GM18520 (cell line): ENCODE measurements around the gene DCANP1.
A peak's percentile ranks its signal among the peaks of the same experiment; 100 is the strongest.

Experiments used
- ATAC-seq: cut with Tn5 transposase; IDR thresholded peaks from one replicate; pipeline ENCODE4 v1.9.1; 2021; ENCODE audit not compliant: unreplicated experiment

The DCANP1 gene

DNA sequence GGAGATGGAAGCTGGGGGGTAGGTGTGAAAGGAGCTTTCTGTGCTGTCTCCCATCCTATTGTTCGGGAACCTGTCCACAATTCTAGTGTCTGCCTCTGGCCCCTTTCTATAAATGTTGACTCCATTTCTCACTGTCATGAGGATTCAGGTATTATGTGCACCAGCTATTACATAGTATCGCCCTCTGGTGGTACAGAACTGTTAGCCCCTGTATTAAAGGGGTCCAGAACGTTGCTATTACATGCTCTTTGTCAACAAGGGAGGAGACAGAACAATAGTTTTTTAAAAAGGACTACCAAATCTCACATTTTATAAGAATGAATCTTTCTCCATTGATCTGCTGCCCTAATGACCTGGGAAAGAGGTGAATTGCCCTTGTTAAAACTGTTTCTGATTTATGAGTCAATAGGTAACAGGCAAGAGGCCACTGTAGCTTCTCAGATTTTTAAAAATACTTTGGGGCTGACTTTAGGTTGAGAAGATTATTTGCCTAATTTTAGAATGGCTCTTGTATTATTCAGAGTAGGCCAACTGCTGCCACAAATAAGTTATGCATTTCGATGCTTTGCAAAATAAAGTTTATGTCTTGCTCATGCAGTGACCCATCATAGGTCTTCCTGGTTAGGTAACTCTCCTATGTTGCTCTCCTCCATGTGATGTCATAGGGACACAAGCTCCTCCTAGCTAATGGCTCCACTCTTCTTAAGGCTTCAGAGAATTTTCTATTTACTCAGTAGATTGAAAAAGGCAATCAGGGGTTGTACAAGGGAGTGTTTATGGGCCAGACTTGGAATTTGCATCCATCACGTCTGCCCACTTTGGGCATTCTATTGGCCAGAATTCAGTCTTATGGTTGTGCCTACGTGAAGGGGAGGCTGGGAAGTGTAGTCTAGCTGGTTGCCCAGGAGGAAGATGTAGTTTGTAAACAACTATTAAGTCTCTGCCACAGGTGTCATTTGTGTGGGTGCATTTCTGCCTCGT is 20.8 kb downstream of the DCANP1 start:
- ATAC-seq = no peak

DNA sequence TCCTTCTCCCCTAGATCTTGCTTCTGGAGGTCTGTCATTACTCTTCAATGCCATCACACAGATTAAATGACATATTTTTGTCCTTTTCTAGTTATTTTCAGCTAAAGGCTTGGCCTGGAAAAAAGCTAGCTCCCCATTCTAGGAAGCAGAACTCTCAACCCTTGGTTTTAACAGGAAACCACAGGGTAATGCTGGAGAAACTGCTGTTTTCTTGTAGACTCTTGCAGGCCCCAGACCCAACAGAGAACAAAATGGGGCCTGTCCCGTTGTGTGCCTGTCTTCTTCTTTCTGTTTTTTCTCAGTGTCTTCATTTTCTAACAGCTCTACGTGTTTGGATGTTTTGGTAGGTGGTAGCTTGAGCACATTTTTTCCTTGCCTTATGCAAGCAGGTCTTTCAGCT is 21.5 kb downstream of the DCANP1 start:
- ATAC-seq = no peak

DNA sequence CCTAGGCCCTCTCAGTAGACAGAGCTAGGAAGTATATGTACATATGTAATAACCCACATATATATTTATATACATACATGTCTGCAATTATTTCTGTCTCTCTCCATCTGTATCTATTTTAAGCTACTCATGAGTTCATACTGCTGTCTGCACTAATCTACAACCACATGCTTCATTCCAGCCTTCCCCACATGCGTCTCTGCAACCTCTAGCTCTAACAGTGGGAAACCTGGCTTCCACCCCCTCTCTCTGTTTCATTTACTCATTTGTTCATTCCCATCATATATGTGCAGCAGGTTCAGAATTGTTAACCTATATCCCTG is 23.3 kb downstream of the DCANP1 start:
- no peak for ATAC-seq

DNA sequence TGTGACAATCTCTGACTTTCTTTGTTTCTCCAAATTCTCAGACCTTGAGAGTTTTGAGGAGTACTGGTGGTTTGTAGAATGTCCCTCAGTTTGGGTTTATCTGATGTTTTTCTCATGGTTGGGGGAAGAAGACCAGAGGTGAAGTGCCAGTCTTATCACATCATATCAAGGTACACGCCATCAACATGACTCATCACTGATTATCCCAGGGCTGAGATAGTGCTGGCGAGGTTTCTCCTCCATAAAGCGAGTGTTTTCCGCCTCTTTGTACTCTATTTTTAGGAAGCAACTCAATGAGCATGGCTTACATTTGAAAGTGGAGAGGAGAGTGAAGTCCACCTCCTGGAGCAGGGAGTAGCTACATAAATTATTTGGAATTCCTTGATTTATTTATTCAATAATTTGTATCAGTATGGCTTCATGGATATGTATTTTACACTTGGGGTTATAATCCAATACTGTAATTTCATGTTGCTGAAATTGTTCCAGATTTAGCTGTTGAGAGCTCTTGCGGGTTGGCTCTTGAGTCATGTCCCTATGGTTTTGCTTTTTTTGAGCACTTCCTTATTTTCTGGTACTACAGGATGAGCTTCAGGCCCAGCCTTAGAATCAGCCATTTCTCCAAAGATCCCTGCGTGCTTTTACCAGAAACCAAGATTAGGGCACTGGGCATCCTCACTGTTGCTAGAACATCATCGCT is 23.9 kb downstream of the DCANP1 start:
- ATAC-seq = no peak

DNA sequence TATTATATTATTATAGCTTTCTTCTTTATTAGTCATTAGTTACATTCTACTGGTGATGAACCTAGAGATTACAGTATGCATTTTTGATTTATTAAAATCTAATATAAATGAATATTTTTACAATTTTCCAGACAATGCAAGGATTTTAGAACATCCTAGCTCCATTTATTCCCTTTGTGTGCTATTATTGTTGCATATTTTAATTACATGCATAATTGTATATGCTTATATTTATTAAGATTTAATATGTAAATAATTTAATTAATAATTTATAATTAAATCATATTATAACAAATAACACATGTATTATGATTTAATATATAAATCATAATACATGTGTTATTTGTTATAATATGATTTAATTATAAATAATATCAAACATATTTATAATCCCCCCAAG is 24.7 kb downstream of the DCANP1 start:
- ATAC-seq = no peak

DNA sequence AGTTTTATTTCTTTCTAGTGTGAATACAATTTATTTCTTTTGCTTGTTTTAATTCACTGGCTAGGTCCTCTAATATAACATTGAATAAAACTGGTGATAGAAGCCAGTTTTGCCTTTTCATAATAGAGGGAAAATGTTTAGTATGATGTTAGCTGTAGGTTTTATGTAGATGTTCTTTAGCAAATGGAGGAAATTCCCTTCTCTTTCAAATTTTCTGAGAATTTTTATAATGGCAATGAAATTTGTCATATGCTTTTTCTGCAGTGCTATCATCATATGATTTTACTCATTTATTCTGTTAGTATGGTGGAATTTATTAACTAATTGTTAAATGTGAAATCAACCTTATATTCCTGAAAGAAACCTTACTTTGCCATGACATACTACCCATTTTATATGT is 30.1 kb downstream of the DCANP1 start:
- ATAC-seq = no peak

DNA sequence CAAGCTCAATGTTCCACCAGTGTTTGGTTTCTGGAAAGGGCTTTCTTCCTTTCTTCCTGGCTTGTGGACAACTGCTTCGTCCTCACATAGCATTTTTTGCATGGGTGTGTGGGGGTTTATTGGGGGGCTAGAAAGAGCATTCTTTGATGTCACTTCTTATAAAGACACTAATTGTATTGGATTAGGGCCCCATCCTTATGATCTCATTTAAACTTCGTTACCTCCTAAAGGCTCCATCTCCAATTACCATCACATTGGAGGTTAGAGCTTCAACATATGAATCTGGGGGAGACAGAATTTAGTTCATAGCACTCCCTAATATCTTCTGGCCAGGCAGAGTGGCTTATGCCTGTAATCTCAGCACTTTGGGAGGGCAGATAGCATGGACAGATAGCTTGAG is 42.1 kb downstream of the DCANP1 start:
- ATAC-seq = no peak

DNA sequence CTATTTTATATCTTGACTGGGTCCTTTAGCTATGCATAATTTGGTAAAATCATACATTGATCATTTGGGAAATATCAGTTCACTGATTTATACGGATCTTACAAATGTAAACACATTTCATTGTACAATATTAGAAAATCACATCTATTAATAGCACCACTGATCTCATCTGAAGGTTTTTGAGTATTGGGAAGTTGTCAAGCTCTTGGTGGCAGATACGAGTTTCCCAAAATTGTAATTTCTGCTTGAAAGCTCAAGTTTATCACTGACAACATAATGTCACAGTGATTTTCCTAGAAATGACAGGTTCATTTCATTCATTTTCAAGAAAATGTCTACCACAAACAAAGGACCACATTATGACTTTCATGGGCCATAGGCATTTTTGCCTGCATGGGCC is 45.1 kb downstream of the DCANP1 start:
- ATAC-seq = no peak

DNA sequence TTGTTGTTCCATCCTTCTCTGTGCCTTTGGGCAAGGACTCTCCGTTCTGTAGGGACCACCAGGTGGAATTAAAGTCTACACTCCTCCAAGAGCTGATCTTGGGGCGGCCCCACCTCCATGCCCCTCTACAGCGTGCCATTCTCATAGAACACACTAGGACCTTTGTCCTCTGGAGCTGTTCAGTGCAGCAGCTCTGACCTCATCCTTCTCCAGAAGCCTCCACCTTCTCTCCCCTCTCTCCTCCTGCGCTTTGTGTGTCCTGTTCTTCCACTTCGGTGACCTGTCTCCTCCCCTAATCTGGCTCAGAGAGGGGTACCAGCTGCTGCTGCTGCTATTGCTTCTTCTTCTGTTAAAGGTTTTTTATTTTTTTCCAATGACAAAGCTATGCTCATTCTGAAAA is 46.3 kb downstream of the DCANP1 start:
- ATAC-seq = no peak

DNA sequence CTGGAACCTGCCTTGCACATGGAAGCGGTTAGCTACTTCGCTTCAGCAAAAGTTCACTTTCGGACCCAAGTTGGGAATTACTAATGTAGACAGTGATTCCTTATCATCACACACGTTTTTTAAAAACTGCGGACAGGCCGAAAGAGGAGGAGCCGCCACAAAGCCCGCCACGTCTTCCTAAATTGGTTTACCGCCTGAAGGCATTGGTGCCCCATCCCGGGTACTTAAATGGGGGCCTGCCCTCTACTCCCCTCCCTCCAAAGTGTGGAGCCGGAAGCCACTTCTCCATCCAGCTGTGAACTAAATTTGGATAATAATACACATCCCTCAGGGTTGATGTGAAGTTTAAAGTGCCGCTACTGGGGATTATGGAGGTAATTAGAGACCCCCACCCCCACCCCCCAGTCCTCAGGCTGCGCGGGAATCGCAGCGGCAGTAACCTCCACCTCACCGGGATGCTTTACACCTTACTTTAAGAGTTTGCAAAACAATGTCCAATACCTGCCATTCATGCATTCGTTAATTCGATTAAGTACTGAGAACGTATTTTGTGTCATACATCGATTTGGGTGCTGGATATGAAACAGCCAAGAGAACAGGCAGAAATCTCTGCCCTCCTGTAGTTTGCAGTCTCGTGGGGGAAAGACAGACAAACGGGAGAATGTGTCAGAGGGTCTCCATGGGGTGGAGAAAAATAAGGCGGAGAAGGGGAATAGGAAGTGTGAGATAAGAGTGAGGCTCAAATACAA is 47.2 kb downstream of the DCANP1 start:
- ATAC-seq = no peak

DNA sequence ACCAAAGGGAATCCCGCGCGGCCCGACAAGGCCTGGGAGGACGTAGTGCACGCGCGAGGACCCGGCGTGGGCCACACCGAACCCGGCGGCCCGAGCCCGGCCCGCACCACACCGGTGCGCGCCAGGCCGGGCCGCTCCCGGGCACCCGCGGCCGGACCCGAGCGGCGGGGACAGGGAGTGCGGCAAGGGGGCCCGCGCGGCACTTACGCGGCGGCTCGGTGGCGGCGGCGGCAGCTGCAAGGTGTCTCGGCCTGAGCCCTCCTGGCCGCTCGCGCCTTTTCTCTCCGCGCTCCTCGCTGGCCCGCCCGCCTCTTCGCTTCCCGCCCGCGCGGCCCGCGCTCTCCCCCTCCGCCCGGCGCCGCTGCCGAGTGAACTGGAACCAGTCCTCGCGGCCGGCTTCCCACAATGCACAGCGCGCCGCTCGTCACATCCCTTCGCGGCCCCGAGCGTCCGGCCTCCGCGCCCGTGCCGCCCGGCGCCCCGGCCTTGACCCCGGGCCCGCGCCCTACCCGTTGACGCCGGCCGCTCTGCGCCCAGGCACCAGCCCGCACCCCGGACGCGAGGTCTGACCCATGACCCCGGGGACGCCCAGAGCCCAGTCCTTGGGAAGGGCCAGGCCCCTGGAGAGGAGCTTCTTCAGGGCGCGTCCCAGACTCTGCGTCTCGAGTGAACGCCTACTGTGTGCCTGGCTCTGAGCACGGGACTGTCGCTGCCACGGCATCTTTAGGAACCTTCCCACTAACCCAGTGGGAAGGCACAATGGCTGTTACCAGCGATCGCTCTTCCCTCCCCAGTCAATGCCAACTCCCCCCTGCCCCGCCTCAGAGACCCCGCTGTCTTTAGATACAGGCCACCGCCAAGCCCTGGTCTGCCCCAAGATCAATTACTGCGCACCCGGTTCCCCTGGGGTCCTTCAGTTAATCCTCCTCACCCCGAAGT is 48.0 kb downstream of the DCANP1 start, which contains the start of gene MACROH2A1:
TSS of gene MACROH2A1 (minus strand) at position 377 of the 939 bp plus-strand sequence. CDS start 10,138 bp downstream, outside the sequence.
- ATAC-seq = peak; percentile 87

DNA sequence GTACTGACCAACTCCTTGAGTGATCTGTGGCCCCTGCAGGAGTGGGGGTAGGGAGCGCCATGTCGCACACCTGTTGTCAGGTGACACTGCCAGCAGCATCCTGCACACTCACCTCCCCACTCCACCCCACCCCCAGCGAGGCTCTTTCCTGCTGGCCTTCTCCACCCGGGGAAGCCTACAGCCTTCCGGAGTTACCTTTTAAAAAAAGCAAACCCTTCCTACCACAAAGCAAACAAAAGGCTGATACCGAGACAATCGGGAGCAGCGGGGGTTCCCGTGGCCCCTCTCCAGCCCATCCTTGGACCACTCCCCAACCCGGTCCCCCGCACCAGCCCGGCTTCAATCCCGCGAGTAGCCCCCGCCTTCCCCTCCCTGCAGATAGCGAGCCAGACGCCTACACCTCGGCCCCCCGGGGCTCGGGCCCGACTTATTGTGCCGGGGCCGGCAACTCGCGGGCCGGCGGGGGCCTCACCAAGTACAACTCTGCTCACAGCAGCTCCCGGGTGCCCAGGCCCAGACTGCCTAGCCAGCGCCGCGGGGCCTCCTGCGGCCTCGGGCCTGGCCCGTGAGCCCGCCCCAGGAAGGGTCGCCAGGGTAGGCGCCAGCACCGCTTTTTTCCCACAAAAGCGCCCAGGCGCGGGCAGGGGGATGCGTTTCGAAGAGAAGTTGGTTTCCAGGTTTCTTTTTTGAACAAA is 48.8 kb downstream of the DCANP1 start:
- no peak for ATAC-seq

DNA sequence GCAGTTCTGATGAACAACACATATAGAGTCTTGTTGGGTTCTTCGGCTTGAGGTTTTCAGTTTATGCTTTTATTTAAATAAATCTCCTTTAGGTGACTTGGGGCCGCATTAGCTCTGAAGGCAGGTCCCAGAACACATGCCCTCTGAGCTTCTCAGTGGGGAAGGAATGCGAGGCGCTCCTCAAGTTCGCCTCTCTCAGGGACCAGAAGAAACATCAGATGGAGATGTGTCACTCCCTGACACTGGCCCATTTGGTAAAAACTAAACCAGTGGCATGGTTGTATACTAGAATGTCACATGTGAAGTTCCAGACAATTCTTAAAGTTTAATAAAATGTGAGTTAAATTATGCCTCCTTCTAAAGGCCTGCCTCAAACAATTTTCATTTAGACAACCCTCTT is 50.1 kb downstream of the DCANP1 start:
- no peak for ATAC-seq

DNA sequence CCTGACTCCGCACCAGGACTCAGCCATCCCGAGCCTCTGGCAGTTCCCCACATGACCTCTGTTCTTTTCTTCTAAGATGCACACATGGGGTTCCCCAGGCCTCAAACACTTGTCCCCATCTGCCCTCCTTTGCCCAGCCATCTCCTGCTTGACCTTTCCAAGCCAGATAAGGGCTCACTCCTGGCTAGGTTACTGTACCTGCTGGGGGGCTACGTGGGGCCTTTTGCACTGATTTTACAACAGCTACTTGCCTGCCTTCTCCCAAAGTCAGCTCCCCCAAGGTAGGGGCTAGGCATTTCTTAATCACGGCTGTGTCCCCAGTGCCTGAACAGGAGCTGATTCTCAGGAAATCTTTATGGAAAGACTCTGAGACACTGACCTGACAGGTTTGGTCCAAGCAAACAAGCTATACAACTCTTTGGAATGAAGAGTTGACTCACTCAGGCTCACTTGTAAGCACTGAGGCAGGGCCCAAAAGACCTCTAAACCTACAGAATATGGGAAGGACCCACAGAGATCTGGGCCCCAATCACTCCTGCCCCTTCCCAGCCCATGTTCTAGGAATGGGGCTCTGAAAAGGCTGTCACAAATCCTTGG is 50.6 kb downstream of the DCANP1 start:
- no peak for ATAC-seq

DNA sequence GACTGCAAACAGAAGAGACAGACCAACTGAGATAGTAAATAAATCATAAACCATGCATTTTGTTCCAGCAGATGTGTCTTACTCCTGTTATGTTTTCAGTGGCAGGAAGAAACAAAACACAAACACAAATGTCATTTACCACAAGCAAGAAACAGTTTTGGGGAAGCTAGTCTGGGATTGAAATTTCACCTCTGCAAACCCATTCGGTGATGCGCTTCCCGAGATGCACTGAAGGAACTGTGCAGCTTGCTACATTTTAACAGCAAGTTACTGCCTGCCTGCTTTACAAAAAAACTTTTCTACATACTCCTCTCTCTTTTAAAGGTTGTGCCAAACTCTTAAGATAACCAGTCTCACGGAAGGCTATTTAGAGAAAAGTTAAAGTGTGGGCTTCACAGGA is 51.3 kb downstream of the DCANP1 start:
- no peak for ATAC-seq

DNA sequence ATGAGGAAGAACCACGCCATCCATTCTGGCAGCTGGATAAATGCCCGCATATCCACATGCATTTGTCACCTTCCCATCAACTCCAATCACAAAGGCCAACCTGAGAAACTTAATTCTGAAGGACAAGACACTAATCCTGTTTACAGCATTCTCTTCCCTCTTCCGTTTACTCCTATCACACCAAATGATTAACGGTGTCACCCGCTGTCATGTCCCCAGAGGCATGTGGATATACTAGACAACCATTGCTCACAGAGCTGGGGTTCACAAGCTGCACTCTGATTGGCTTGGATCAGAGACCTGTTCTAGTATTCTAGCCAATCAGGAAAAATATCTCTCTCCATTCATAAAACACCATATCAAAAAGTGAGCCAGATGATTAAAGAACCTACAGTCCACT is 51.7 kb downstream of the DCANP1 start:
- ATAC-seq = no peak
